Immature natural killer cell (primary cell): ENCODE data around the gene ZFC3H1. TPM values are rescaled to one million over a fixed set of nuclear protein-coding genes. Genes with fewer than 3 reads are reported as not detected.
"Not testable (repeated sequence)": the region's sequence is repeated elsewhere in the genome, so short reads cannot be mapped to it uniquely, and the experiment has no call there.

ENCODE experiments used
- DNase-seq, 3 donors: peaks; one replicate each; pipeline ENCODE4 v3.0.0; 2022; ENCODE audit warnings: mixed read lengths in 1 of 3
- H3K27ac Mint-ChIP-seq, 6 donors: one replicate each; pipeline ENCODE4 v1.8.0; 2020; ENCODE audit warnings: mixed read lengths in 6 of 6, mild to moderate bottlenecking in 5 of 6, inconsistent platforms in 4 of 6, moderate library complexity in 3 of 6
- H3K27me3 Mint-ChIP-seq, 3 donors: one replicate each; pipeline ENCODE4 v1.8.0; 2020 to 2021; ENCODE audit warnings: low read depth in 3 of 3, mild to moderate bottlenecking in 3 of 3, mixed read lengths in 3 of 3, moderate library complexity in 3 of 3, inconsistent platforms in 1 of 3
- H3K36me3 Mint-ChIP-seq, 3 donors: one replicate each; pipeline ENCODE4 v1.8.0; 2020; ENCODE audit warnings: mixed read lengths in 3 of 3, inconsistent platforms in 2 of 3, mild to moderate bottlenecking in 2 of 3
- H3K4me1 Mint-ChIP-seq, 2 donors: one replicate each; pipeline ENCODE4 v1.8.0; 2020; ENCODE audit warnings: inconsistent platforms in 2 of 2, mild to moderate bottlenecking in 2 of 2, mixed read lengths in 2 of 2, moderate library complexity in 1 of 2
- H3K4me3 Mint-ChIP-seq, 5 donors: one replicate each; pipeline ENCODE4 v1.8.0; 2020; ENCODE audit warnings: mild to moderate bottlenecking in 5 of 5, mixed read lengths in 5 of 5, inconsistent platforms in 3 of 5, moderate library complexity in 3 of 5
- H3K9me3 Mint-ChIP-seq, 6 donors: one replicate each; pipeline ENCODE4 v1.8.0; 2020; ENCODE audit warnings: mild to moderate bottlenecking in 6 of 6, mixed read lengths in 6 of 6, inconsistent platforms in 4 of 6, moderate library complexity in 3 of 6
- polyA plus RNA-seq, 3 donors: library from polyadenylated mRNA; unstranded; fragments of 300-500 nt; fragmentation: Illumina TruSeq; gene quantifications; one replicate each; pipeline ENCODE4 v1.2.3, GENCODE V29; 2021

Gene ZFC3H1
- 10 to 100 TPM; 10.5 to 30.8 (median 19.8) TPM for polyA plus RNA-seq

DNA sequence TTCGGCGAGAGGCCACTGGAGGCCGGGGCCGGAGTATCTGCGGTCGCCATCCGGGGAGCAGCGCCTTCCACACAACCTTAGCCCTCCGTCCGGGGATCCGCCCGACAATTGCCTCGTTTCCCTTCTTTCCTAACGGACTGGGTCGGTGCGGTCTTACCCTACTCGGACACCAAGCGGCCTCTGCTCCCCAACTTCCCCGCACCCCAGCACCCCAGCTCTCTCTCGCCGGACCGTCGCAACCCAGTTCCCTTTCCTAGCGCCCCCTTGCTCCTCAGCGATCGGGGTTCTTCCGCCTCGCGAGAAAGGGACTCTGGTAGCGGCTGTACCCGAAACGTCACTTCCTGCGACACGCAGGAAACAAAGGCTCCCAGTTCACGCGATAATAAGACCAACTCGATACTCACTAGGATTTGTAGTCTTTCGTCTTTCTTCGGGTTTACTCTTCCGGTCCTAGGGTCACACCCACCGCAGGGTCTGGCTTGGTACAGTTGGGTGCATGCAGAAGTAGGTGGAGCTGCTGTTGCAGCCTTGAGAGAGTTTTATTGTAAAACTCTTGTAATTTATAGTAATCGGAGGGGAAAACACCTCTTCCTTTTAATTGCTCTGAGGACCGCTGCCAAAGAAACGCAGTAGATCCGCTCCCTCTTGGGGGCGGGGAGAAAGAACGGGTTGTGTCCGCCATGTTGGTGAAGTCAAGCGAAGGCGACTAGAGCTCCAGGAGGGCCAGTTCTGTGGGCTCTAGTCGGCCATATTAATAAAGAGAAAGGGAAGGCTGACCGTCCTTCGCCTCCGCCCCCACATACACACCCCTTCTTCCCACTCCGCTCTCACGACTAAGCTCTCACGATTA lies at the start of gene ZFC3H1, which contains the start of gene THAP2:
ZFC3H1 (minus strand) TSS at position 288 of the 850 bp plus-strand sequence; CDS start at position 50, 238 bp downstream.
THAP2 (plus strand) TSS at position 741 of the 850 bp plus-strand sequence. CDS start 209 bp downstream, outside the sequence.
- H3K27ac Mint-ChIP-seq, result peak within 1 kb of the TSS; percentile 98 to 100 (median 99)
- H3K4me3 Mint-ChIP-seq, result peak within 1 kb of the TSS; percentile 96 to 100 (median 99)
- H3K4me1 Mint-ChIP-seq, result peaks cover 44 to 60% of the 10 kb centered on the region in 2 donors
- H3K9me3 Mint-ChIP-seq, result no peaks in the 10 kb centered on the region
- DNase-seq, result peak; percentile 94 to 96 (median 96)
- H3K36me3 Mint-ChIP-seq, result peaks cover 12 to 13% (median 13%) of the 10 kb centered on the region in 3 donors
- peaks cover 13 to 23% (median 15%) of the 10 kb centered on the region in 3 donors for H3K27me3 Mint-ChIP-seq

DNA sequence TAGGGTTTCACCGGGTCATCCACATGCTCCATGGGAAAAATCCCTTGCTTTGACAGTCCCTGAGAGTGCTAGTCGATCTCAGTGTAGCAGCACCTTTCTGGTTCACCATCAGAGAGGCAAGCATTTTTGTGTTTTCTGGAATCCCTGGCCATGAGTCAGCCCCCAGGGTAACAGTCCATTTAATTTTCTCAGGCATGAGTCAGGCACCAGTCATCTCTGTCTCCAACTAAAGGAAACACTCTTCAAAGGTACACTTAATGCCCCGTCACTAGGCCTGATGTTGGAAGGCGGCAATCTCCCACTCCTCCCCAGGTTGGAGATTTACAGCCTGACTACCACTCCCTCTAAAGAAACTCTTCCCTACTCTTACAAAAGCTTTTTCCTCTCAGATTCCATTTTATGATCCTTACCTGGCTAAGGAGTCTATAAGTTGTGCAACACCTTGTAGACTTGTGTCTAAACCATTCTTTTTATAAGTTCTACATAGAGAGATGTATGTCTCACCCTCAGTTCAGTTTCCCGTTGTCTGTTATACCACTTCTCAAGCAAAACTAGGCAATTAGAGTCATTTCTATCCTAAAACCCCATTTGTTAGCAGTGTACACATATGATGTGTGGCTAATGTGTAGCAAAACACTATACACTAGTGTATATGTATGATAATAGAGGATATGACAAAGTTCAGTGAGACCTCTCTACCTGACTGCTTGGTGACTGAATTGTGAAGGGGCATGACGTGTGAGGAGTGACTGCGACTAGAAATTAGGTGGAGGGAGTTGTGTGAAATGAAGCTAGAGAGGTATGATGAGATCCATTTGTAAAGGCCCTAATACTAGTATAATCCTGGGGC lies 46.9 kb upstream of the ZFC3H1 start:
- H3K9me3 Mint-ChIP-seq, result peaks cover 17 to 38% (median 29%) of the 10 kb centered on the region in 6 donors
- DNase-seq, result no peak
- peaks cover 0 to 5% (median 0%) of the 10 kb centered on the region in 3 donors for H3K27me3 Mint-ChIP-seq
- H3K27ac Mint-ChIP-seq, result no peak overlapping the region
- H3K4me3 Mint-ChIP-seq, result no peak overlapping the region
- H3K36me3 Mint-ChIP-seq, result peaks cover 9 to 22% (median 16%) of the 10 kb centered on the region in 3 donors
- H3K4me1 Mint-ChIP-seq, result no peaks in the 10 kb centered on the region

DNA sequence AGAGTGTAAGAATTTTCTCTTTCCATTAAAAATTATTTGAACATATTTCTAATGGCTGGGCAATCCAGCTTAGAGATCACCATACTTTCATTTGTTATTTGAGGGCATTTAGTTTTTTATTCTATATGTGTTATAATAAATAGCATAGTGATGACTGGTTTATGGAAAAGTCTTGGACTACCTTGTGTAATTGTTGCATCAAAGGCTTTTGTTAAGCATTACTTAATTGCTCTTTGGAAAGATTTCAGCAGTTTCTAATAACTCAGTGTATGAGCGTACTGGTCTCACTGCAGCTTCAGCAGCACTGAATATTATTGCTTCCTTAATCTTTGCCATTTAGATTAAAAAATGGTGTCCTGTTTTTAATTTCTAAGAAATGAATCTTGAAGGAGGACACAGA lies 45.0 kb upstream of the ZFC3H1 start:
- Mint-ChIP-seq H3K4me3 (no peak overlapping the region), H3K27me3 (peaks cover 0 to 3% (median 0%) of the 10 kb centered on the region in 3 donors), H3K4me1 (no peaks in the 10 kb centered on the region), H3K9me3 (peaks cover 12 to 21% (median 18%) of the 10 kb centered on the region in 6 donors), H3K27ac (no peak overlapping the region), H3K36me3 (peaks cover 9 to 22% (median 18%) of the 10 kb centered on the region in 3 donors)
- DNase-seq, result no peak

GRCh38 chr12:71704920-71705319 lies 41.3 kb upstream of the ZFC3H1 start:
- Mint-ChIP-seq H3K36me3 (peaks cover 9 to 24% (median 24%) of the 10 kb centered on the region in 3 donors), H3K27me3 (no peaks in the 10 kb centered on the region), H3K4me3 (no peak overlapping the region), H3K4me1 (no peaks in the 10 kb centered on the region), H3K27ac (no peak overlapping the region), H3K9me3 (no peaks in the 10 kb centered on the region)
- DNase-seq, result no peak

DNA sequence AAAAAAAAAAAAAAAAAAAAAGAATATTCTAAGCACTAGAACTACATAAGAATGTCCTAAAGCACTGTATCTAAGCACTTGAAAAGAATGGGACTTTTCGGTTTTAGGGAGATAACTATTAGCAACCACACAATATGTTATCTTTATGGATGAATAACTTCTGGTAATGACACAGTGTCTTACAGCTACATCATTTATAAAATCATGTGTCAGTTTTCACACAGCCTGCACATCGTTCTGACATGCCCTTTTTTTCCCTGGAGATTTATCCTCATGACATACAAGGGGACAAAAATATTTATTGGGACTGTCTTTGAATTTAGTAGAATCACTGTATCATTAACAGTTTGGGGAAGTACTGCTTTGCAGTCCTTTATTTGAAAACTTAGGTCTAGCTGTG lies 39.6 kb upstream of the ZFC3H1 start:
- no peaks in the 10 kb centered on the region for H3K9me3 Mint-ChIP-seq
- H3K27ac Mint-ChIP-seq, result no peak overlapping the region
- H3K4me3 Mint-ChIP-seq, result no peak overlapping the region

DNA sequence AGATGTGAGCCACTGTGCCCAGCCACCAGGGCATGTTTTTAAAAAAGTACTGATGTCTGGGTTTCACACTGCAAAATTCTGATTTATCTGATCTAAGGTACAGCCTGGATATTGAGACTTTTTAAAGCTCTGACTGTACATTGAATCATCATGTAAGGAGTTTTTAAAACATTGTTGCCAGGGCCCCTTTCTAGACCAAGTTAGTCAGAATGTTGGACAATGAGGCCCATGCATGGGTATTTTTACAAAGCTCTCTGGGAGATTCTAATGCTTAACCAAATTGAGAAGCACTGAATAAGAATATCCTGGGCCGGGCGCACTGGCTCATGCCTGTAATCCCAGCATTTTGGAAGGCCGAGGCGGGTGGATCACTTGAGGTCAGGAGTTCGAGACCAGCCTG lies 38.9 kb upstream of the ZFC3H1 start:
- H3K4me3 Mint-ChIP-seq, result no peak overlapping the region
- no peaks in the 10 kb centered on the region for H3K4me1 Mint-ChIP-seq
- H3K36me3 Mint-ChIP-seq, result peaks cover 29 to 37% (median 30%) of the 10 kb centered on the region in 3 donors
- H3K27ac Mint-ChIP-seq, result no peak overlapping the region
- no peaks in the 10 kb centered on the region for H3K27me3 Mint-ChIP-seq
- H3K9me3 Mint-ChIP-seq, result no peaks in the 10 kb centered on the region
- DNase-seq, result no peak

More for the DNA sequence above, 39.6 kb upstream of the ZFC3H1 start:
- Mint-ChIP-seq H3K4me1 (no peaks in the 10 kb centered on the region), H3K36me3 (peaks cover 24 to 34% (median 26%) of the 10 kb centered on the region in 3 donors), H3K27me3 (no peaks in the 10 kb centered on the region)
- DNase-seq, result no peak

DNA sequence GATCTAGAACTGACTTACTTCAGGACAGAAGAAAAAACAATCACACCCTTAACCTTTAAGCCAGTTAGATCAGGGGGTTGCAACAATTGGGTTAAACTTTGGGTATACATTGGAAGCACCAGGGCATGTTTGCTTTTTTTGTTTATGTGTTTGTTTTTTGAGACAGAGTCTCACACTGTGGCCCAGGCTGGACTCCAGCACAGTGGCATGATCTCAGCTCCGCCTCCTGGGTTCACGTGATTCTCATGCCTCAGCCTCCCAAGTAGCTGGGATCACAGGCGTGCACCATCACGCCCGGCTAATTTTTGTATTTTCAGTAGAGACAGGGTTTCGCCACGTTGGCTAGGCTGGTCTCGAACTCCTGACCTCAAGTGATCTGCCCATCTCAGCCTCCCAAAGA lies 38.5 kb upstream of the ZFC3H1 start:
- not testable (repeated sequence) for H3K4me3 Mint-ChIP-seq, H3K27me3 Mint-ChIP-seq

GRCh38 chr12:71695782-71696181 lies 32.1 kb upstream of the ZFC3H1 start:
- H3K4me1 Mint-ChIP-seq, result peaks cover 1 to 16% of the 10 kb centered on the region in 2 donors
- no peak for DNase-seq
- no peaks in the 10 kb centered on the region for H3K27me3 Mint-ChIP-seq
- no peak overlapping the region for H3K4me3 Mint-ChIP-seq
- no peaks in the 10 kb centered on the region for H3K9me3 Mint-ChIP-seq
- H3K27ac Mint-ChIP-seq, result no peak overlapping the region
- peaks cover 22 to 34% (median 31%) of the 10 kb centered on the region in 3 donors for H3K36me3 Mint-ChIP-seq

More for the DNA sequence above, 38.5 kb upstream of the ZFC3H1 start:
- H3K9me3 Mint-ChIP-seq, H3K27ac Mint-ChIP-seq, H3K4me1 Mint-ChIP-seq, DNase-seq: not testable (repeated sequence)
- H3K36me3 Mint-ChIP-seq, result peaks cover 31 to 41% (median 31%) of the 10 kb centered on the region in 3 donors

DNA sequence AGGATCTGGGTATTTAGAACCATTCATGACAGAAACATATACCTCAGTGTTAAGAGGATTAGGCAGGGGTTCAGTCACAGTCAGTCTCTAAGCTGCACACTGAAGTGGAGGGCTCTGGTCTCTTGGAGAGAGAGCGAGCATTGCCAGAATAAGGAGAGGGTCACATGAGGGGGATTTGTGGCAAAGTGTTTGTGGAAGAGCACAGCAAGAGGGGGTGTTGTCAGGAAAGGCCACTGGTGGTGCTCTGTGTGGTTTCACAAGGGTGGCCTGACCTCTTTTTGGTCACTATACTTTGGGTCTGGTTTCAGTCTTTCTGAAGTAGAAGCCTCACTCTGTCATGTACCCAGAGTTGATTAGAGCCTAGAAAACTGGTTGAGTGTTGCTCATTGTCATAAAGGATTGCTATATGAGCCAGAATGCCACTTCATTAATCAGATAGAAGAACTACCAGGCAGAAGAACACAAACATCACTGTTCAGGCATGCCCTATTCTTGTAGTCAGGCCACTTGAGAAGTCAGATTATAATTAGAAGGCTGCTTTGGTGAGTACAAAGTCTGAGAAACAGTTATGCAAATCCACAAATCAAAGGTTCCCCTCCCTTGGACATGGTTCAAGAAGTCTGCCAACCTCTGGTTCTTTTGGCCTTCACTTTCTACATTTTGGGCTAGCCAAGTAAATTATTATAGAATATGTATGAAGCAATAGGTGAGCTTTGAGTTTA lies 30.6 kb upstream of the ZFC3H1 start:
- no peak for DNase-seq
- H3K27me3 Mint-ChIP-seq, result no peaks in the 10 kb centered on the region
- H3K4me3 Mint-ChIP-seq, result no peak overlapping the region
- peaks cover 4 to 19% of the 10 kb centered on the region in 2 donors for H3K4me1 Mint-ChIP-seq
- peaks cover 16 to 27% (median 21%) of the 10 kb centered on the region in 3 donors for H3K36me3 Mint-ChIP-seq
- H3K27ac Mint-ChIP-seq, result peak overlapping the region in 1 of 6 donors; percentile 43
- no peaks in the 10 kb centered on the region for H3K9me3 Mint-ChIP-seq

DNA sequence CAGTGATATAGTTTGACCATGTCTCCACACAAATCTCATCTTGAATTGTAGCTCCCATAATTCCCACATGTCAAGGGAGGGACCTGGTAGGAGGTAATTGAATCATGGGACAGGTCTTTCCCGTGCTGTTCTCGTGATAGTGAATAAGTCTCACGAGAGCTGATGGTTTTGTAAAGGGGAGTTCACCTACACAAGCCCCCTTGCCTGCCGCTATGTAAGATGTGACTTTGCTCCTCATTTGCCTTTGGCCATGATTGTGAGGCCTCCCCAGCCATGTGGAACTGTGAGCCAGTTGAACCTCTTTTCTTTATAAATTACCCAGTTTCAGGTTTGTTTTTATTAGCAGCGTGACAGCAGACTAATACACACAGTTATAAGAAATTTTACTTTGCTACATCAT lies 30.0 kb upstream of the ZFC3H1 start:
- Mint-ChIP-seq H3K4me1 (peaks cover 5 to 25% of the 10 kb centered on the region in 2 donors), H3K27ac (peak overlapping the region in 1 of 6 donors; percentile 43), H3K36me3 (peaks cover 12 to 21% (median 15%) of the 10 kb centered on the region in 3 donors)
- not testable (repeated sequence) for DNase-seq, H3K27me3 Mint-ChIP-seq, H3K4me3 Mint-ChIP-seq, H3K9me3 Mint-ChIP-seq

DNA sequence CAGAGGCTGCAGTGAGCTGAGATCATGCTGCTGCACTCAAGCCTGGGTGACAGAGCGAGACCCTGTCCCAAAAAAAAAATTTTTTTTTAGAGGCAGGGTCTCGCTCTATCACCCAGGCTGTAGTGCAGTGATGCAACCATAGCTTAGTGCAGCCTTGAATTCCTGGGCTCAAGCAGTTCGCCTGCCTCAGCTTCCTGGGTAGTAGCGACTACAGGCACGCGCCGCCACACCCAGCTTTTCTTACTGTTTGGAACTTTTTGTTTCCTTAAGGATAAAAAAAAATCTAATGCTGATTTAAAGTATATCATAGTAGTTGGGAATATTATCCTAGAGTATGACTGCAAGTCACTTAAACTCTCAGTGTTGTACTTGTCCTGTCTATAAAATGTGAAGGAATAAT lies 29.5 kb upstream of the ZFC3H1 start:
- H3K4me3 Mint-ChIP-seq, result no peak overlapping the region
- no peaks in the 10 kb centered on the region for H3K27me3 Mint-ChIP-seq
- no peak for DNase-seq
- H3K27ac Mint-ChIP-seq, result no peak overlapping the region
- H3K36me3 Mint-ChIP-seq, result peaks cover 8 to 16% (median 10%) of the 10 kb centered on the region in 3 donors
- peaks cover 7 to 30% of the 10 kb centered on the region in 2 donors for H3K4me1 Mint-ChIP-seq
- H3K9me3 Mint-ChIP-seq, result no peaks in the 10 kb centered on the region

- Mint-ChIP-seq H3K27ac (peak overlapping the region in 1 of 6 donors; percentile 19), H3K9me3 (no peaks in the 10 kb centered on the region), H3K4me1 (peaks cover 18 to 45% of the 10 kb centered on the region in 2 donors), H3K36me3 (peaks cover 0 to 7% (median 4%) of the 10 kb centered on the region in 3 donors), H3K27me3 (no peaks in the 10 kb centered on the region), H3K4me3 (no peak overlapping the region)
- DNase-seq, result no peak
Measured at GRCh38 chr12:71691504-71692129, 28.0 kb upstream of the ZFC3H1 start.
